ENCODE data around the gene EIF2S2.

Gene EIF2S2

DNA sequence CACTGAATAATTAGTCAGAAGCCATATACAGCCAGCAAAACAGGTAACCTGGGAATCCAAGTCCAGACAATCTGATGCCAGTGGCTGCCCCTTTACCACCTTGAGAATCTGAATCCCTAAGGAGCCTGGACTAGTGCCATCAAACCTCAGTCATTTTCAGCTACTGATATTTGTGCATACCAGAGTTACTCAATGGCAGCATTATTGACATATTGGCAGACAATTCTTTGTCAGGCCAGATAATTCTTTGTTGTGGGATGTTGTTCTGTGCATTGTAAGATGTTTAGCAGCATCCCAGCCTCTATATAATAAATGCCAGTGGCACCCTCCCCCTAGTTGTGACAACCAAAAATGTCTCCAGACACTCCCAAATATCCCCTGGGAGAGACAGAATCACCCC lies 3.2 kb upstream of the EIF2S2 start:
- DNase-seq = no peak

GRCh38 chr20:34114809-34115208 lies 2.8 kb upstream of the EIF2S2 start:
- no peak for DNase-seq

DNA sequence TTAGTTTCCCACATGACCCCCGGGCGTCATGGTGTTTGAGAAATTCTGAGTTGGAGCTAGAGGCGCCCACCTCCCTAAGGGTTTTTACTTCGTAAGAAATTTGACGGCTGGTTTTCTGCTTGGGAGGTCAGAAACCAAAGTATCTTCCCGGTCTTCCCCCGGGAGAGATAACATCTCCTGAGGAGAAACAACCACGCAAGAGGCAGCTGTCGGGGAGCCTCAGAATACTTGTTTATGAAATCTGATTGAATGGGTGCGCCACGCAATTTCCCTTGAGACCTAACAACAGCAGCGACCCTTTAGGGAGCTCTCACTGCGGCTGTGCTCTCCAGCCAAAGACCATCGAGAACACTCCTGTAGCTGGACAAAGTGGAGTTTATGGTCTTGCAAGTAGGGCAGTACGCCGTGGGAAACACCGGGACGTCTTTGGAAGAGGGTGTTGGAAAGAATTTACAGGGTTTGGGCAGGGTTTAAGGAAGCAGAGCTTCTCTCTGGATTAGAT lies 608 bp upstream of the EIF2S2 start:
- peak in 1 of 5 experiments; percentile 44 for DNase-seq

DNA sequence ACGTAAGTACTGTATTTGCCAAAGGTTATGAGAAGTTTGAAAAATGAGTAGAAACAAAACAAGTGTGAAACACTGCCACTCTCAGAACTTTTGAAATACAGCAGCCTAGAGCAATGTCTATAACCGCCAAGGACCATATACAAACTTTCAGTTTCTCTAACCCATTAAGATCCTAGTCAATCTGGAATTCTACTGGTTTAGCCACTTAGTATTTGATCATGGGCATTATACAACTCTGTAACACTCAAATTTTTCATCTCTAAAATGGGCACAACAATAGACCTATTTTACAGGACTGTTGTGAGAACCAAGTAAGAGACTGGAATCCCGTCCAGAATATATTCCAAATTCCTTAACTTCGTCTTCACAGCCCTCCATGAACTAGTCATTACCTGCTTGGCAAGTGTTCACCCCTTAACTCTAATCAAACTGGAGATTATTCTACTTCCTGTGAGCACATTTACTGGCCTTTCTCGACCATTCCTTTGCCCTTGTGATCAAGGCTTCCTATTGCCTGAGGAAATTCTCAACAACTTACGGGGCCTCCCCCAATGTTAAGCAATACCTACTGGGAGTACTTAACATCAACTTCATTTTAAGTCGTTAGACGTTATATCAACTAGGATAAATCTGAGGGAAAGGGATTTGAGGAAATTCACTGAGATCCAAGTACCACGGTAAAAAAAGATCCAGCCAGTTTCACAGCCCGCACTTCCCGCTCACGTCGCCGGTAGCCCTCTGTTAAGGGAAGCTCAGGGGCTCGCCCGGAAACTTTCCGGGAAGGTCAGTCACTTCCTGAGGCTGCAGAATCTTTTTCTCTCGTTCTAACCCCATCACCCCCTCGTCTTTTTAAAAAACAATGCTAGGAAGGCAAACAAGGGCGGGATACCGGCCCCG lies 1.1 kb downstream of the EIF2S2 start:
- DNase-seq = peak in 1 of 5 experiments; percentile 51

- no peak for DNase-seq
These were observed 1.9 kb downstream of the EIF2S2 start for GRCh38 chr20:34110025-34110744.

DNA sequence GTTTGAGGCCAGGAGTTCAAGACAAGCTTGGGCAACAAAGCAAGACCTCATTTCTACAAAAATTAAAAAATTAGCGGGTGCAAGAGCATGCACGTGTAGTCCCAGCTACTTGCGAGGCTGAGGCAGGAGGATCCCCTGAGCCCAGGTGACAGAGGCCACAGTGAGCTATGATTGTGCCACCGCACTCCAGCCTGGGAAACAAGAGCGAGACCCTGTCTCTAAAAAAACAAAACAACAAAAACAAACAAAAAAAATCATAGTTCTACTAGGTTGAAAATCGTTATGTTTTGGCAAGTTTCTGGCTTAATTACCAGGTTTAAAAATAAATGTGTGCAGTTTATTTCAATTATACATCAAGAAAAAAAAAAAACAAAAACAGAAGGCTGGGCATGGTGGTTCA lies 2.6 kb downstream of the EIF2S2 start:
- DNase-seq = no peak

DNA sequence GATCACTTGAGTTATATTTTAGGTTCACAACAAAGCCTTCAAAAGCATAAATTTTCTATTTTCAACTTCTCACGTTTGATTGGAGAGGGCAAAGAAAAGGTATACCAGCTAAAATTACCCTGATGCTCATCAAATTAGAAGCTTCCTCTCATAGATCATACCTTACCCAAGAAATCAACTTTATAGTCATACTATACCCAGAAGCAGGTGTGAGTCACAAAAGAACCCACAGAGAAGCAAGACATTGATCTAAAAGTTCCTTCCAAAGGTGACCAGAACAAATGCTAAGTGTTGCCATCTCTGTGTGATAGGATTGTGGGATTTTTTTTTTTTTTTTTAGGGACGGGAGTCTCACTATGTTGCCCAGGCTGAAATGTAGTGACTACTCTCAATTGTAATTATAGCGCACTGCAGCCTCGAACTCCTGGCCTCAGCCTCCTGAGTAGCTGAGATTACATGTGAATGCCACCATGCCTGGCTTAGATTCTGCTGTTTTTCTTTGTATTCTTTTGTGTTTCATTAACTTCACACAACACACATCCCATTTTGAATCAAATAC lies 3.3 kb downstream of the EIF2S2 start:
- DNase-seq = peak in 1 of 5 experiments; percentile 41

DNA sequence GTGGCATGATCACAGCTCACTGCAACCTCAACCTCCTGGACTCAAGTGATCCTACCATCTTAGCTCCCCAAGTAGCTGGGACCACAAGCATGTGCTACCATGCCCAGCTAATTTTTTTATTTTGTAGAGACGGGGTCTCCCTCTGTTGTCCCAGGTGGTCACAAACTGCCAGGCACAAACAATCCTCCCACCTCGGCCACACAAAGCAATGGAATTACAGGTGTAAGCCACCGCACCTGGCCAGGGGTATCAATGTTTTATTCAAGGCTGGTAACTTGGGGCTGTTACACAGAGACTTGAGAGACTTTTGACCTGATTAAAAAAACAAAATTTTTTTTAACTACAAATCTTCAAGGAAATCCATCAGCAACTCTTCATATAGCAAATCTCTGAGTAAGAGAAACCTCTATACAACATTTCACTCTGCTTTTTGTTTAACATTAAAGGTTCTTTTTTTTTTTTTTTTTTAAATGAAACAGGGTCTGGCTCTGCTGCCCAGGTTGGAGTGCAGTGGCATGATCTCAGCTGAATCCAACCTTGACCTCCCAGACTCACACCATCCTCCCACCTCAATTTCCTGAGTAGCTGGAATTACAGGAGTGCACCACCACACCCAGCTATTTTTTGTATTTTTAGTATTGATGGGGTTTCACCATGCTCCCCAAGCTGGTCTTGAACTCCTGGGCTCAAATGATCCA lies 5.9 kb downstream of the EIF2S2 start:
- no peak for DNase-seq

- DNase-seq = no peak
These were observed 8.0 kb downstream of the EIF2S2 start for GRCh38 chr20:34104059-34104458.

DNA sequence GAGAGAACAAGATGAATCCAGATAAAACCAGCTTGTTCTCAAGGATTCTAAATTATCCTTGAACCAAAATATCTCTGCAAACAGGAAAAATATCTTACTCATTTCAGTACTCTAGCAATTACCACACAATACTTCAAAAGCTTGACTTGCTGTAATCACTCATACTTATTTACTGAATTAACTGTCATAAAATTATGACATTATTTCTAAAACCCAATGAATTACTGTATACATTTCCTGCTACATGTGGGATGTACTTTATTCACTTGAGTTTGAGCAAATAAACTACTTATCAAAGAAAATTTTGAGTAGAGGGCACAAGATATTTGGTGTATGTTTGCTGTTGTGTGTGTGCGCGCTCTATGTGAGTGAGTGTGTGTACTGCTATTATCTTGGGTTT lies 9.7 kb downstream of the EIF2S2 start:
- DNase-seq = peak in 1 of 5 experiments; percentile 42

DNA sequence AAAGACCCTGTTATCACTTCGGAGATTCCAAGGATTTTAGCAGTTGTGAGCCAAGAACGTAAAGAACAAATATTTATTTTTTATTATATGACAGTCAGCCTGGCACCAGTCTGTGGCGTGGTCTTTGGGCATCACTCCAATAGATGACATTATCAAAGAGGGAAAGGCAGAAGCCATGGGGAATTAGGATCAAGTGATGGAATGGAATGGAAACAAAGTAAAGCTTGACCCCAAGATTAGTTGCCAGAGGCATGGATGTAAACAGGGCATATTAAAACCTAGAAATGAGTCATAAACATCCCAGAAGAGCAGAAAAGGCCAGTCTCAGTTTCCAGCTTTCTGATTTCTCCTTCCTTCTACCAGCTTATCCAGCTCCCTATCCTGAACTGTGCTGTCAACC lies 11.5 kb downstream of the EIF2S2 start:
- no peak for DNase-seq

DNA sequence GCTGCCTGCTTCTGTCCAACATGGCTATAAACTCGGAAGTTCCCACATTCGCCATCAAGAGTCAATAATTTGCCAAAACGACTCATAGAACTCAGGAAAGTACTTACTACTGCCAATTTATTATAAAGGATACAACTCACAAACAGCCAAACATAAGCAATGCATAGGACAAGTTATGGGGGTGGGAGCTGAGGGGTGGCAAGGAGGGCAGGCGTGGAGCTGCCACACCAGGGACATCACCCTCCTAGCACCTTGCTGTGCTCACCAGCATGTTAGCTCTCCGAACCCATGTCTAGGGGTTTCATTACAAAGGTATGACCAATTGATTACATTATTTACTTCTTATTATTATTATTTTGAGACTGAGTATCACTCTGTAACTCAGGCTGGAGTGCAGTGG lies 12.4 kb downstream of the EIF2S2 start:
- no peak for DNase-seq

DNA sequence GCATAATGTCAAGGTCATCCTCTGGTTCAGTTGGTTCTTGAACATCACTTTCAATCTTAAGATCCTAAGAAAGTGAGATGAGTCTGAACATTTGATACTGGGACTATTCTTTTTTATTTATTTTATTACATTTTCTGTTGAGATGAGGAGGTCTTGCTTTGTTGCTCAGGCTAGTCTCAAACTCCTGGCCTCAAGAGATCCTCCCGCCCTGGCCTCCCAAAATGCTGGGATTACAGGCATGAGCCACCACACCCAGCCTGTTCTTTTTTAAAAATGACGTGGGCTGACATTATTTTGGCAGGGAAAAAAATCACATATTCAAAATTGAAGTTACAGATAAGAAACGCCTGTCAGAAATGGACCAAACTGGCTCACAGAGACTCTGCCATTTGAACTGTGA lies 13.5 kb downstream of the EIF2S2 start:
- DNase-seq = no peak

GRCh38 chr20:34096699-34097444 lies 15.2 kb downstream of the EIF2S2 start:
- no peak for DNase-seq

GRCh38 chr20:34095825-34096224 lies 16.2 kb downstream of the EIF2S2 start:
- DNase-seq = no peak

DNA sequence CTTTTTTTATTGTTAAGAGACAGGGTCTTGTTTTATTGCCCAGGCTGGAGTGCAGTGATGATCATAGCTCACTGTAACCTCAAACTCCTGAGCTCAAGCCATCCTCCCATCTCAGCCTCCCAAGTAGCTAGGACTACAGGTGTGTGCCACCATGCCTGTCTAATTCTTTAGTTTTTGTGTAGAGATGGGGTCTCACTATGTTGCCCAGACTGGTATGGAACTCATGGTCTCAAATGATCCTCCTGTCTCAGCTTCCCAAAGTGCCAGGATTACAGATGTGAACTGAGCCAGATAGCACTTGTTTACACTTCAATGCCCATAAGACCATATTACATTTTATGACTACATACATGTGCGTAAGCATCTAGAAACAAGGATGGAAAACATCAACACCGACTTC lies 18.1 kb downstream of the EIF2S2 start:
- no peak for DNase-seq

DNA sequence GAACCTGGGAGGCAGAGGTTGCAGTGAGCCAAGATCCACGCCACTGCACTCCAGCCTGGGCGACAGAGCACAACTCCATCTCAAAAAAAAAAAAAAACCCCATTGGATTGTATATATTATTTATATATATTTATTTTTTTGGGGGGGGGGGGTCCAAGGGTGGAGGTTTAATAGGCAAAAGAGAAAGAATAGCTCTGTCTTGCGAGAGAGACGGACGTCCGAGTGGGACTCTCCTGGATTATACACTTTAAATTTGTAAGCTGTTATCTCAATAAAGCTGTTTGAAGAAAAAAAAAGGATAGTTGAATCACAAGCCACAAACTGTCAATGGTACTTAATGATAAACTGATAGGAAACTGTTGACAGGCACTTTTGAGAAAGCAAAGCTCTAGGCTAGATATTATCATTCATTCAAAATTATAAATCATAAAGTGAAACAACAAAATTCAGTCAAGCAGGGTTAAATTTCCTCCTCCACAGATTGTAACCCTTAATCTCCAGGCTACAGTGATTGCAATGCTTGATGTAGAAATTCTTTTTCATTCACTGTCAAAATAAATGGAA lies 20.3 kb downstream of the EIF2S2 start:
- DNase-seq = peak in 1 of 5 experiments; percentile 53

- no peak for DNase-seq
These were observed 21.4 kb downstream of the EIF2S2 start for GRCh38 chr20:34090645-34091044.

DNA sequence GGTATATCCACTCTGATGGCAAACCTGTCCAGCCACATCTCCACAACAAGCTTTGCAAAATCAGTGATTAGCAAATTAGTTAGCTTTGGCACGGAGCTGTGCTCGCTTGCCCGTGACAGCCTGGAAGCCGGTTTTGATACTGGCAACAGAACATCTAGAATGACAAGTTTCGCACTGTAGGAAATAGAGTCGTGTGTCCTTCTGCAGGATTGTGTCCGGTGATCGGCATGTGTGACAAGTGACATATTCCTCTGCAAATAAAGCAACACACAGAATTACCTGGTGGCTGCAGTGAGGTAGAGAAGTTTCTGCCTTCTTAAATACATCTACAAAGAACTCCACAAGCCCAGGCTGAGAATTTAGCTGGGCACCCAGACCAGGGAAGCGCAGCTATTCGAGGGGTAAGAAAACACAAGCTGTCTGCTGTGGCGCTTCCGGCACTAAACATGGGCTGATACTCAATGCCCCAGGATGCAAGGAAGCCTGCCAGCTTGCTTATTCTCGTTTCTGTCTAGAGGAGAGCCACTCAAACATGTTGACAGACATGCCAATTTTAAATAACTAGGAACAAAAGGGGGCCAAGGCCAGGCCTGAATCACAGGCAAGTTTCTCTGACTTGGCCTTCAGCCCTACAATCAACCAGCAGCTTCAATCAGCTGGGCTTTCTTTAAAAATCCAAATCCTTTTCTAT lies 22.2 kb downstream of the EIF2S2 start:
- no peak for DNase-seq

DNA sequence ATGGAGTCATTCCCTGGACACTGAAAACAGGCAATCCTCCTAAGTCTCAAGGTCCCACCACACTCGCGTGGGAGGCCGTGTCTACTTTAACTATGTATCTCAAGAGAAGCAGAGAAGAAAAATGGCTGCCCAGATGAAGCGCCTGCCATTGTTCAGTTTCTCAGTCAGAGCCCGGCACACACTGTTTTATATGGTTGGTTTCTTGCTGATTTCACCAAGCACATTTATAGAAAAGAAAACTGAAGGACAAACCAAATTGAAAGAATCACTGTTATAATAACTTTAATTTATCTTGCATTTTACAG lies 22.9 kb downstream of the EIF2S2 start:
- DNase-seq = no peak

Measured in T-helper 2 cell (primary cell).